ENCODE results near the gene STAM.

STAM gene

DNA sequence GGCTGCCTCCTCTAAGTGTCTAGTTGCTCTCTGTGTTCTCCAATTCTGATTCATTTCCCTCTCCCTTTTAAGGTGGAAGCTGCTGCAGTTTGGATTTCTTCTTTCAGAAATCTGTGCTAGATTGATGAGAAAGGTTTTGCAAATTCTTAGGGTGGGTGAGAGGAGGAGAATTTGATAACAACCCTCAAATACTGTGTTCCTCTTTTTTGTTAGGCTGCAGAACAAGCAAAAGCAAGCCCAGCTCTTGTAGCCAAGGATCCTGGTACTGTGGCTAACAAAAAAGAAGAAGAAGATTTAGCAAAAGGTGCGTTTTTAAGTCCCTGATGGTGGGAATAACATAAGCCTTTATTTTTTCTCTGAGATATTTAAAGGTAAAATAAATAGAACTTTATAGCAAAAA, 49.1 kb downstream of the STAM start:
- Histone ChIP-seq H3F3A (ENCODE audit: low read depth) (no peaks in the 10 kb centered on the region), H4K20me1 (ENCODE audit: insufficient read depth, low read length, poor library complexity, severe bottlenecking) (no peaks in the 10 kb centered on the region), H3K79me2 (ENCODE audit: insufficient read depth, low read length) (peaks cover 19% of the 10 kb centered on the region), H3K9me3 (ENCODE audit: insufficient read depth, low read depth, low read length) (no peaks in the 10 kb centered on the region), H3K4me2 (ENCODE audit: low read depth, low read length, poor library complexity, severe bottlenecking) (no peak overlapping the region), H3K4me3 (ENCODE audit: low read length, poor library complexity, severe bottlenecking) (no peak overlapping the region), H2AFZ (ENCODE audit: low read length) (no peak overlapping the region), H3K27me3 (ENCODE audit: insufficient read depth, low read length, poor library complexity, severe bottlenecking) (no peaks in the 10 kb centered on the region), H3K9me2 (replicated peaks; ENCODE audit: low read depth, low read length) (no peaks in the 10 kb centered on the region), H3K9ac (ENCODE audit: low read depth, low read length, poor library complexity, severe bottlenecking) (no peak overlapping the region), H3K36me3 (ENCODE audit: insufficient read depth, low read length) (peaks cover 88% of the 10 kb centered on the region), H3K4me1 (ENCODE audit: insufficient read depth, low read length, poor library complexity, severe bottlenecking) (no peaks in the 10 kb centered on the region)
- TF ChIP-seq, protein P1, sequence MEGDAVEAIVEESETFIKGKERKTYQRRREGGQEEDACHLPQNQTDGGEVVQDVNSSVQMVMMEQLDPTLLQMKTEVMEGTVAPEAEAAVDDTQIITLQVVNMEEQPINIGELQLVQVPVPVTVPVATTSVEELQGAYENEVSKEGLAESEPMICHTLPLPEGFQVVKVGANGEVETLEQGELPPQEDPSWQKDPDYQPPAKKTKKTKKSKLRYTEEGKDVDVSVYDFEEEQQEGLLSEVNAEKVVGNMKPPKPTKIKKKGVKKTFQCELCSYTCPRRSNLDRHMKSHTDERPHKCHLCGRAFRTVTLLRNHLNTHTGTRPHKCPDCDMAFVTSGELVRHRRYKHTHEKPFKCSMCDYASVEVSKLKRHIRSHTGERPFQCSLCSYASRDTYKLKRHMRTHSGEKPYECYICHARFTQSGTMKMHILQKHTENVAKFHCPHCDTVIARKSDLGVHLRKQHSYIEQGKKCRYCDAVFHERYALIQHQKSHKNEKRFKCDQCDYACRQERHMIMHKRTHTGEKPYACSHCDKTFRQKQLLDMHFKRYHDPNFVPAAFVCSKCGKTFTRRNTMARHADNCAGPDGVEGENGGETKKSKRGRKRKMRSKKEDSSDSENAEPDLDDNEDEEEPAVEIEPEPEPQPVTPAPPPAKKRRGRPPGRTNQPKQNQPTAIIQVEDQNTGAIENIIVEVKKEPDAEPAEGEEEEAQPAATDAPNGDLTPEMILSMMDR (conservative IDR thresholded peaks at IDR 0.05; ENCODE audit: low read length): no peak
- no peak for TF ChIP-seq EZH2phosphoT487 (IDR thresholded peaks at IDR 0.05; ENCODE audit: borderline replicate concordance)

DNA sequence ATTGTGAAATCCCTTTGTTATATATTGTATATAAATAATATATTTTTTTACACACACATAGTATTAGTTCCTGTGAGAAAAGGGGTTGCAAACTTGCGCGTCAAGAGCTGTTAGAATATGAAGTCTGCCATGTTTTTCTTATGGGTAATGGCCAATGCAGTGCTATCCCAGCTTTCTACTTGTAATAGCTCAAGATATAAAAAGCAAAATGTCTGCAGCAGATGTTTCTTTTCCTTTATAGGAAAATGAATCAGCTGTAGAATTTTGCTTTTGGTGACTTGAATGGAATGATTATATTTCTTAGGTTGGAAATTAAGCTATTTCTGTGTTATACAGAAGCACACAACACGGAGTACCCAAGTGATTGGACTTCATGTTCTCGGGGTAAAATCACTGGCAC, 54.7 kb downstream of the STAM start:
- peaks cover 2% of the 10 kb centered on the region for H3K4me1 ChIP-seq (ENCODE audit: insufficient read depth, low read length, poor library complexity, severe bottlenecking)
- no peak overlapping the region for H3K4me3 ChIP-seq (ENCODE audit: low read length, poor library complexity, severe bottlenecking)
- no peak overlapping the region for H3K9ac ChIP-seq (ENCODE audit: low read depth, low read length, poor library complexity, severe bottlenecking)
- H3K27me3 ChIP-seq (ENCODE audit: insufficient read depth, low read length, poor library complexity, severe bottlenecking): no peaks in the 10 kb centered on the region
- no peaks in the 10 kb centered on the region for H3F3A ChIP-seq (ENCODE audit: low read depth)
- H3K4me2 ChIP-seq (ENCODE audit: low read depth, low read length, poor library complexity, severe bottlenecking): no peak overlapping the region
- no peaks in the 10 kb centered on the region for H4K20me1 ChIP-seq (ENCODE audit: insufficient read depth, low read length, poor library complexity, severe bottlenecking)
- TF ChIP-seq, protein P1 (conservative IDR thresholded peaks at IDR 0.05; ENCODE audit: low read length): no peak
- no peak for TF ChIP-seq EZH2phosphoT487 (IDR thresholded peaks at IDR 0.05; ENCODE audit: borderline replicate concordance)
- no peaks in the 10 kb centered on the region for H3K9me2 ChIP-seq (replicated peaks; ENCODE audit: low read depth, low read length)
- no peak overlapping the region for H2AFZ ChIP-seq (ENCODE audit: low read length)
- no peaks in the 10 kb centered on the region for H3K79me2 ChIP-seq (ENCODE audit: insufficient read depth, low read length)
- H3K36me3 ChIP-seq (ENCODE audit: insufficient read depth, low read length): peaks cover 79% of the 10 kb centered on the region
- no peaks in the 10 kb centered on the region for H3K9me3 ChIP-seq (ENCODE audit: insufficient read depth, low read depth, low read length)

DNA sequence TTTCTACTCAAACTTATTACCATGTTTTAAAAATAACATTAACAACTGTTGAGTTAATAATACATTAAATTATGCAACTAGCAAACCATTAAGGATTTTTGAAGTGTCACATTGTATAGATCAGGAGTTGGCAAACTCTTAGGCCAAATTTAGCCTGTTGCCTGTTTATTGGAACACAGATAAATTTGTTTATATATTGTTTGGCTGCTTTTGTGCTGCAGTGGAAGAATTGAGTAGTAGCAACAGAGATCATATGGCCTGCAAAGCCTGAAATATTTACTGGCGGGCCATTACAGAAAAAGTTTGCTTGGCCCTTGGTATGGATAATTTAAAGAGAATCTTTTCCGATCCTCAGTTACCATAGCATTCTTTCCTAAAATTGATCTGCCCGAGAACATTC, 57.4 kb downstream of the STAM start:
- Histone ChIP-seq H3K4me2 (ENCODE audit: low read depth, low read length, poor library complexity, severe bottlenecking) (no peak overlapping the region), H2AFZ (ENCODE audit: low read length) (no peak overlapping the region), H3K27me3 (ENCODE audit: insufficient read depth, low read length, poor library complexity, severe bottlenecking) (no peaks in the 10 kb centered on the region), H3K4me3 (ENCODE audit: low read length, poor library complexity, severe bottlenecking) (no peak overlapping the region), H3K36me3 (ENCODE audit: insufficient read depth, low read length) (peaks cover 72% of the 10 kb centered on the region), H3K9ac (ENCODE audit: low read depth, low read length, poor library complexity, severe bottlenecking) (no peak overlapping the region), H3K79me2 (ENCODE audit: insufficient read depth, low read length) (no peaks in the 10 kb centered on the region), H3K9me3 (ENCODE audit: insufficient read depth, low read depth, low read length) (no peaks in the 10 kb centered on the region), H4K20me1 (ENCODE audit: insufficient read depth, low read length, poor library complexity, severe bottlenecking) (no peaks in the 10 kb centered on the region), H3F3A (ENCODE audit: low read depth) (no peaks in the 10 kb centered on the region), H3K4me1 (ENCODE audit: insufficient read depth, low read length, poor library complexity, severe bottlenecking) (peaks cover 4% of the 10 kb centered on the region), H3K9me2 (replicated peaks; ENCODE audit: low read depth, low read length) (no peaks in the 10 kb centered on the region)
- TF ChIP-seq EZH2phosphoT487 (IDR thresholded peaks at IDR 0.05; ENCODE audit: borderline replicate concordance): no peak

DNA sequence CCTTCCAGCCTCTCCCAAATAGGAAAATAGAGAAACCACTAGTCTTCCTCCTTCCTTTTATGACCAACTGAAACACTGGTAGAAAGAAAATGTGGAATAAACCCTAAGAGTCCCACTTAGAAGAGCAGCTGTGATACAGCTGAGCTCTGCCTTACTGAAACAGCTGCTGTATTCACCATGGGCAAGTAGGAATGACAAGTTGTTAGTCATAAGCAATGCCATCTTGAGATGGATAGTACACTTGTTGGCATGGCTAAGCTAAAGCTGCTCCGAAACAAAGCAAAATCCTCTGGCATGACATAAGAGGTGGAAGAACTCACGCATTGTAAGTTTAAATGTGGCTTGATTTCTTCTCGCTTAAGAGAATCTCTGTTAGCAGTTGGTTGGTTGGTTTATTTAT, 59.8 kb downstream of the STAM start:
- H3K4me1 ChIP-seq (ENCODE audit: insufficient read depth, low read length, poor library complexity, severe bottlenecking): peaks cover 4% of the 10 kb centered on the region
- no peaks in the 10 kb centered on the region for H3K9me3 ChIP-seq (ENCODE audit: insufficient read depth, low read depth, low read length)
- no peak for TF ChIP-seq EZH2phosphoT487 (IDR thresholded peaks at IDR 0.05; ENCODE audit: borderline replicate concordance)
- TF ChIP-seq, protein P1 (conservative IDR thresholded peaks at IDR 0.05; ENCODE audit: low read length): no peak
- H3K27me3 ChIP-seq (ENCODE audit: insufficient read depth, low read length, poor library complexity, severe bottlenecking): no peaks in the 10 kb centered on the region
- H3K4me3 ChIP-seq (ENCODE audit: low read length, poor library complexity, severe bottlenecking): no peak overlapping the region
- H3K9ac ChIP-seq (ENCODE audit: low read depth, low read length, poor library complexity, severe bottlenecking): no peak overlapping the region
- no peaks in the 10 kb centered on the region for H3K9me2 ChIP-seq (replicated peaks; ENCODE audit: low read depth, low read length)
- no peaks in the 10 kb centered on the region for H3K79me2 ChIP-seq (ENCODE audit: insufficient read depth, low read length)
- peaks cover 67% of the 10 kb centered on the region for H3K36me3 ChIP-seq (ENCODE audit: insufficient read depth, low read length)
- no peaks in the 10 kb centered on the region for H4K20me1 ChIP-seq (ENCODE audit: insufficient read depth, low read length, poor library complexity, severe bottlenecking)
- H3F3A ChIP-seq (ENCODE audit: low read depth): no peaks in the 10 kb centered on the region
- H2AFZ ChIP-seq (ENCODE audit: low read length): no peak overlapping the region
- no peak overlapping the region for H3K4me2 ChIP-seq (ENCODE audit: low read depth, low read length, poor library complexity, severe bottlenecking)

All from Loucy (cell line).